ENCODE measurements around the gene NRP1. TPM values are rescaled to one million over a fixed set of nuclear protein-coding genes. Genes with fewer than 3 reads are reported as not detected.

Gene NRP1
- total and polyA plus RNA-seq, 2 of the 8 experiments (the other 6 are each of a cell fraction or from before 2014, with no cell fraction given): 1.2 to 2.1 TPM

- H4K5ac ChIP-seq (ENCODE audit: insufficient read length, low read depth, low read length): no peak overlapping the region
- no peak overlapping the region for H2BK12ac ChIP-seq (ENCODE audit: low read depth, low read length)
- no peak overlapping the region for H2BK15ac ChIP-seq (ENCODE audit: low read length)
- no peak overlapping the region for H3K4me3 ChIP-seq (ENCODE audit: extremely low read depth in 1 of 4, insufficient read depth in 2 of 4, low read depth in 3 of 4, low read length in 4 of 4)
- ChIA-PET CTCF (ENCODE audit: partially characterized antibody) (interaction anchor here (1.5 kb wide), 1 partner anchor 127 kb away, joined by 6 read pairs; no protein-coding TSS in a partner anchor), POLR2A (ENCODE audit: partially characterized antibody) (no interaction called here)
- DNase-seq (ENCODE audit: low read depth in 1 of 2, low spot score in 2 of 2) (no peak), FAIRE-seq (no peak)
- no peak overlapping the region for H3K56ac ChIP-seq (replicated peaks; ENCODE audit: insufficient read length, low read depth, low read length)
- no peak overlapping the region for H4K8ac ChIP-seq (ENCODE audit: extremely low read depth, insufficient read depth, low read length)
- H3K9me3 ChIP-seq (ENCODE audit: insufficient read depth in 2 of 2, low read depth in 1 of 2, low read length in 1 of 2): no peaks in the 10 kb centered on the region
- H2BK20ac ChIP-seq (ENCODE audit: low read length): no peak overlapping the region
- H3K79me2 ChIP-seq (ENCODE audit: control insufficient read depth in 1 of 2, insufficient read depth in 2 of 2, low read length in 2 of 2): no peaks in the 10 kb centered on the region
- no peak overlapping the region for H2AK5ac ChIP-seq (ENCODE audit: low read depth, low read length)
- H2BK5ac ChIP-seq (ENCODE audit: low read depth, low read length): no peak overlapping the region
- no peak overlapping the region for H2BK120ac ChIP-seq (replicated peaks; ENCODE audit: low read depth, low read length)
- no peak for TF ChIP-seq NRF1 (IDR thresholded peaks at IDR 0.05; ENCODE audit: low read depth, low read length)
- no peak for TF ChIP-seq KDM5A (IDR thresholded peaks at IDR 0.05; ENCODE audit: low read length)
- no peak for TF ChIP-seq RAD21 (IDR thresholded peaks at IDR 0.05 in 1 of 2, conservative IDR thresholded peaks at IDR 0.05 in 1 of 2; ENCODE audit: low read depth in 2 of 2, low read length in 2 of 2)
- no peak for TF ChIP-seq GTF2F1 (IDR thresholded peaks at IDR 0.05; ENCODE audit: borderline replicate concordance, low read depth, low read length)
- no peak for TF ChIP-seq SIN3A (conservative IDR thresholded peaks at IDR 0.05 in 1 of 2, IDR thresholded peaks at IDR 0.05 in 1 of 2; ENCODE audit: low read depth in 1 of 2, low read length in 2 of 2)
- TF ChIP-seq SIX5 (IDR thresholded peaks at IDR 0.05; ENCODE audit: low read depth, low read length): no peak
- TF ChIP-seq MAFK (IDR thresholded peaks at IDR 0.05; ENCODE audit: low read depth, low read length): no peak
- TF ChIP-seq, protein P1, sequence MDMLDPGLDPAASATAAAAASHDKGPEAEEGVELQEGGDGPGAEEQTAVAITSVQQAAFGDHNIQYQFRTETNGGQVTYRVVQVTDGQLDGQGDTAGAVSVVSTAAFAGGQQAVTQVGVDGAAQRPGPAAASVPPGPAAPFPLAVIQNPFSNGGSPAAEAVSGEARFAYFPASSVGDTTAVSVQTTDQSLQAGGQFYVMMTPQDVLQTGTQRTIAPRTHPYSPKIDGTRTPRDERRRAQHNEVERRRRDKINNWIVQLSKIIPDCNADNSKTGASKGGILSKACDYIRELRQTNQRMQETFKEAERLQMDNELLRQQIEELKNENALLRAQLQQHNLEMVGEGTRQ (IDR thresholded peaks at IDR 0.05; ENCODE audit: low read length): no peak
- TF ChIP-seq POLR2A (IDR thresholded peaks at IDR 0.05; ENCODE audit: control extremely low read depth in 1 of 2, low read depth in 2 of 2, low read length in 2 of 2): no peak
- TF ChIP-seq SP1 (IDR thresholded peaks at IDR 0.05; ENCODE audit: low read depth, low read length): no peak
- no peak for TF ChIP-seq EZH2 (IDR thresholded peaks at IDR 0.05; ENCODE audit: low read depth, low read length, severe bottlenecking)
- TF ChIP-seq GABPA (IDR thresholded peaks at IDR 0.05; ENCODE audit: borderline replicate concordance, insufficient read depth, low read length): no peak
- 64% methylated on average over 1 of the region's 1 CpG; no CpG with 5 or more reads in 1 of the 2 experiments for WGBS, 2 experiments (ENCODE audit: extremely low coverage in 1 of 2, insufficient coverage in 1 of 2, insufficient read length in 1 of 2, insufficient replicate concordance in 2 of 2, low coverage in 1 of 2, low lambda C conversion rate in 2 of 2, missing lambda C conversion rate in 1 of 2)
- H2AFZ ChIP-seq (ENCODE audit: low read length): no peak overlapping the region
- no peaks in the 10 kb centered on the region; a peak in 1 of 7 replicates for H3K4me1 ChIP-seq (replicated peaks in 1 of 4; ENCODE audit: control insufficient read depth in 3 of 4, insufficient read depth in 4 of 4, low read length in 3 of 4)
- H3K23ac ChIP-seq (ENCODE audit: insufficient read length): no peak overlapping the region
- no peak overlapping the region for H3K14ac ChIP-seq (ENCODE audit: insufficient read length)
- H3K36me3 ChIP-seq (ENCODE audit: control insufficient read depth in 2 of 4, insufficient read depth in 4 of 4, low read length in 3 of 4): no peaks in the 10 kb centered on the region
- H3K79me1 ChIP-seq (ENCODE audit: low read depth, low read length): no peaks in the 10 kb centered on the region
- no peak overlapping the region for H3K27ac ChIP-seq (ENCODE audit: low read depth, low read length)
- H3K4me2 ChIP-seq (ENCODE audit: insufficient read depth in 1 of 2, low read depth in 2 of 2, low read length in 2 of 2): no peak overlapping the region
- no peak overlapping the region for H3K9ac ChIP-seq (replicated peaks in 1 of 4; ENCODE audit: extremely low read depth in 1 of 4, low read depth in 3 of 4, low read length in 3 of 4)
- H4K91ac ChIP-seq (replicated peaks; ENCODE audit: insufficient read length, low read length): no peak overlapping the region
- no peaks in the 10 kb centered on the region for H4K20me1 ChIP-seq (replicated peaks in 1 of 2; ENCODE audit: control insufficient read depth in 1 of 2, insufficient read depth in 2 of 2, low read length in 2 of 2)
- no peaks in the 10 kb centered on the region for H3K27me3 ChIP-seq (replicated peaks in 1 of 4; ENCODE audit: control insufficient read depth in 3 of 4, extremely low read depth in 1 of 4, insufficient read depth in 3 of 4, low read length in 3 of 4)
- H3K18ac ChIP-seq (ENCODE audit: extremely low read depth, low read length): no peak overlapping the region
- no peak overlapping the region for H3K4ac ChIP-seq (replicated peaks; ENCODE audit: insufficient read length, low read depth, low read length)
- H3K23me2 ChIP-seq (ENCODE audit: low read depth, low read length): no peaks in the 10 kb centered on the region
Measured at GRCh38 chr10:33136781-33137180, 197.7 kb downstream of the NRP1 start.
